ENCODE measurements around the gene SMAD4. TPM values are rescaled to one million over a fixed set of nuclear protein-coding genes. Genes with fewer than 3 reads are reported as not detected.
"Not testable (repeated sequence)": the region's sequence is repeated elsewhere in the genome, so short reads cannot be mapped to it uniquely, and the experiment has no call there.

SMAD4 gene
- total and polyA plus RNA-seq, 2 experiments from 2014 or later: 64.4 to 116 TPM

DNA sequence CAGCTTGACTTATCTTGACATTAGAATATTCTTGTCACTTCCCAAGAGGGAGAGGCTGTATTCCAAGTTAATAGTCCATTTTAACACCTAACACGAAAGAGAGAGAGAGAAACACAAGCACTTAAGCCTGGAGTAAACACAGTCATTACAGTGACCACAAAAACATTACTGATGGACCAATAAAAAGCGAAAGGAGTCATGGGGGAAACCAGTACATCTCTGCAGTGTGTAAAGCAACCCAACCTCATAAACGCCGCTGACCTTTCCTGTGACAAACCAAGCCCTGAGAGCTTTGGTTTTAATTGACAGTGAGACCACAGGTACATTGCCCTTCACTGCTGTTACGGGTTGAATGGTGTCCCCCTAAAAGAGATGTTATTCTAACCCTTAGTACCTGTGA, 78.3 kb downstream of the SMAD4 start:
- H2AFZ ChIP-seq: no peak overlapping the region
- 69% methylated on average over 5 of the region's 5 CpGs for WGBS (ENCODE audit: low lambda C conversion rate, missing lambda C conversion rate)

DNA sequence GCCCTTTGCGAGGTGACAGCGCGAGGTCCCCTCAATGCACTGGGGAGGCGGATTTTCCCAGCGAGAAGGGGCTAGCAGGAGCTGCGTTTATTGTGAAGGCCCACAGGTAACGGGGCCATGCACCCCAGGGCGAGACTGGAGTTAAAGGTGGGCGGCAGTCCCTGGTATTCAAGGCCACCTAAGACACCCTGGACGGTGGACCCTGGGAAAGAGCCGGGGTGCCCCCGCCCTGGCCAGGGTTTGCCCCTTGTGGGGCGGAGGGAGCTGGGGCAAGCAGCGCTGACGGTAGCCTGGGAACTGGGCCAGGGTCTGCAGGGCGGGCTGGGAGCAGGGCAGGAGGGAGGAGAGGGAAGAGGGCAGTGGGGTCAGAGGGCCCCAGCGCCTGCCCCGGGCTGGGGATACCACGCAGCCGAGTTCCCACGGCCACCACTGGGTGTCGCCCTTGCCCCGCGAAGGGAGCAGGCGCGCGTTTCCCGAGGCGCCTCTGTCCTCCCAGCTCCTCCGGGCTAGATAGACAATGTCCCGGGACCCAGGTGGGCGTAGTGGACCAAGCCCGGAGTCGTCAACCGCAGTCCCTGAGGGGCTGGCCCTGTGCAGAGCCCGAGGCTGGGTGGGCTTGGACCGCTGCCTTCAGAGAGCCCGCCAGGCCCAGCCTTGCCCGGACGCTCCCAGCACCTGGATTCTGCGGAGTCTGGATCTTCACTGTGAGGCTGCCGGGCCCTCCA, 80.2 kb downstream of the SMAD4 start:
- peak overlapping the region; percentile 60 for H2AFZ ChIP-seq
- H3K27me3 ChIP-seq: no peaks in the 10 kb centered on the region
- 45% methylated on average over 37 of the region's 42 CpGs for WGBS (ENCODE audit: low lambda C conversion rate, missing lambda C conversion rate)
- no peaks in the 10 kb centered on the region for H4K20me1 ChIP-seq (ENCODE audit: insufficient read depth, poor library complexity, severe bottlenecking)
- no peaks in the 10 kb centered on the region for H3K4me1 ChIP-seq (ENCODE audit: insufficient read depth)
- H3K9me2 ChIP-seq (replicated peaks; ENCODE audit: insufficient read depth): no peaks in the 10 kb centered on the region
- TF ChIP-seq CTCF (IDR thresholded peaks at IDR 0.05; ENCODE audit: poor library complexity): peak; percentile 93
- TF ChIP-seq EZH2phosphoT487 (IDR thresholded peaks at IDR 0.05; ENCODE audit: low read depth, severe bottlenecking, unreplicated experiment): no peak
- H3K36me3 ChIP-seq (replicated peaks; ENCODE audit: insufficient read depth, low read depth): no peaks in the 10 kb centered on the region
- H3K27ac ChIP-seq: no peak overlapping the region
- peak; percentile 78 for DNase-seq (ENCODE audit: low spot score)
- no peaks in the 10 kb centered on the region for H3K79me2 ChIP-seq
- no peak overlapping the region for H3K4me3 ChIP-seq
- H3K9me3 ChIP-seq (ENCODE audit: low read depth): no peaks in the 10 kb centered on the region
- peak overlapping the region; percentile 77 for H3K4me2 ChIP-seq

More for the DNA sequence above, 78.3 kb downstream of the SMAD4 start:
- Histone ChIP-seq H4K20me1 (ENCODE audit: insufficient read depth, poor library complexity, severe bottlenecking) (no peaks in the 10 kb centered on the region), H3K36me3 (replicated peaks; ENCODE audit: insufficient read depth, low read depth) (no peaks in the 10 kb centered on the region), H3K79me2 (no peaks in the 10 kb centered on the region), H3K4me2 (no peak overlapping the region), H3K4me3 (no peak overlapping the region), H3K27me3 (no peaks in the 10 kb centered on the region), H3K4me1 (ENCODE audit: insufficient read depth) (no peaks in the 10 kb centered on the region), H3K9me3 (ENCODE audit: low read depth) (no peaks in the 10 kb centered on the region), H3K9me2 (replicated peaks; ENCODE audit: insufficient read depth) (no peaks in the 10 kb centered on the region), H3K27ac (no peak overlapping the region)
- DNase-seq (ENCODE audit: low spot score): no peak
- no peak for TF ChIP-seq EZH2phosphoT487 (IDR thresholded peaks at IDR 0.05; ENCODE audit: low read depth, severe bottlenecking, unreplicated experiment)
- TF ChIP-seq EZH2 (IDR thresholded peaks at IDR 0.05; ENCODE audit: borderline replicate concordance): no peak
- TF ChIP-seq CTCF (IDR thresholded peaks at IDR 0.05; ENCODE audit: poor library complexity): no peak

DNA sequence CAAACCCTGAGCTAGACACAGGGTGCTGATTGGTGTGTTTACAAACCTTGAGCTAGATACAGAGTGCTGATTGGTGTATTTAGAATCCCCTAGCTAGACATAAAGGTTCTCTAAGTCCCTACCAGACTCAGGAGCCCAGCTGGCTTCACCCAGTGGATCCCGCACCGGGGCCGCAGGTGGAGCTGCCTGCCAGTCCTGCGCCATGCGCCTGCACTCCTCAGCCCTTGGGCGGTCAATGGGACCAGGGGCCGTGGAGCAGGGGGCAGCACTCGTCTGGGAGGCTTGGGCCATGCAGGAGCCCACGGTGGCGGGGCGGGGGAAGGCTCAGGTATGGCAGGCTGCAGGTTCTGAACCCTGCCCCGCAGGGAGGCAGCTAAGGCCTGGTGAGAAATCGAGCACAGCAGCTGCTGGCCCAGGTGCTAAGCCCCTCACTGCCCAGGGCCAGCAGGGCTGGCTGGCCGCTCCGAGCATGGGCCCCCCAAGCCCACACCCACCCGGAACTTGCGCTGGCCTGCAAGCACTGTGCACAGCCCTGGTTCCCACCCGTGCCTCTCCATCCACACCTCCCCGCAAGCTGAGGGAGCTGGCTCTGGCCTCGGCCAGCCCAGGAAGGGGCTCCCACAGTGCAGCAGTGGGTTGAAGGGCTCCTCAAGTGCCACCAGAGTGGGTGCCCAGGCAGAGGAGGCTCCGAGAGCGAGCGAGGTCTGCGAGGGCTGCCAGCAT, 81.8 kb downstream of the SMAD4 start:
- H2AFZ ChIP-seq; H3K4me1 ChIP-seq (ENCODE audit: insufficient read depth); H3K79me2 ChIP-seq; H3K27me3 ChIP-seq; H3K9me2 ChIP-seq (replicated peaks; ENCODE audit: insufficient read depth); H3K4me2 ChIP-seq; H3K27ac ChIP-seq; H3K36me3 ChIP-seq (replicated peaks; ENCODE audit: insufficient read depth, low read depth); DNase-seq (ENCODE audit: low spot score); H4K20me1 ChIP-seq (ENCODE audit: insufficient read depth, poor library complexity, severe bottlenecking); H3K9me3 ChIP-seq (ENCODE audit: low read depth); H3K4me3 ChIP-seq: not testable (repeated sequence)
- 98% methylated on average over 19 of the region's 24 CpGs for WGBS (ENCODE audit: low lambda C conversion rate, missing lambda C conversion rate)

DNA sequence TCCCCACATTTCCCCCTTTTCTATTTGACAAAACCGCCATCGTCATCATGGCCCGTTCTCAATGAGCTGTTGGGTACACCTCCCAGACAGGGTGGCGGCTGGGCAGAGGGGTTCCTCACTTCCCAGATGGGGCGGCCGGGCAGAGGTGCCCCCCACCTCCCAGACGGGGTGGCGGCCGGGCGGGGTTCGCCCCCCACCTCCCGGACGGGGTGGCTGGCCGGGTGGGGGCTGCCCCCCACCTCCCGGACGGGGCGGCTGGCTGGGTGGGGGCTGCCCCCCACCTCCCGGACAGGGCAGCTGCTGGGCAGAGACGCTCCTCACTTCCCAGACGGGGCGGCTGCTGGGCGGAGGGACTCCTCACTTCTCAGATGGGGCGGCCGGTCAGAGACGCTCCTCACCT, 87.0 kb downstream of the SMAD4 start:
- H2AFZ ChIP-seq; H3K4me3 ChIP-seq; H3K36me3 ChIP-seq (replicated peaks; ENCODE audit: insufficient read depth, low read depth); H3K27ac ChIP-seq; H3K9me3 ChIP-seq (ENCODE audit: low read depth); H3K4me1 ChIP-seq (ENCODE audit: insufficient read depth); H3K79me2 ChIP-seq; H4K20me1 ChIP-seq (ENCODE audit: insufficient read depth, poor library complexity, severe bottlenecking); H3K9me2 ChIP-seq (replicated peaks; ENCODE audit: insufficient read depth); H3K27me3 ChIP-seq; DNase-seq (ENCODE audit: low spot score); H3K4me2 ChIP-seq: not testable (repeated sequence)
- WGBS (ENCODE audit: low lambda C conversion rate, missing lambda C conversion rate): 100% methylated on average over 2 of the region's 25 CpGs

DNA sequence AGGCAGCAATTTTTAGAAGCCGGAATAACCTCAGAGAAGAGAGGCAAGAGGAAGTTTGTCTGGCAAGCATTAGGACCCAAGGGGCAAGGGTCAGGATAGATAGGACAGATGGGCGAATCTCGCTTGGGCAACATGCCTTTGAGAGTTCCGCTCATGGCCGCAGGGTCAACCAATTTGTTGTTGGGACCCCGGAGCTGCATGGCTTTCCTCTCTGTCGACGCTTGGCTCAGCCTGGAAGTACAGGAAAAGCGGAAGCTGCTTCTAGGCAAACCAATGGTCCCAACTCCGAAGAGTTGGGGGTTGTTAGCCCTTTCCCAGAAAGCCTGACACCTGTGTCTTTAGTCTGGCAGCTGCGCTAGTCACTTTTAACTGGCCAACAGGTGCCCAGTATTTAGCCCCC, 89.5 kb downstream of the SMAD4 start:
- not testable (repeated sequence) for H3K4me1 ChIP-seq (ENCODE audit: insufficient read depth); H3K9me2 ChIP-seq (replicated peaks; ENCODE audit: insufficient read depth); H3K9me3 ChIP-seq (ENCODE audit: low read depth); H4K20me1 ChIP-seq (ENCODE audit: insufficient read depth, poor library complexity, severe bottlenecking); H3K27ac ChIP-seq; DNase-seq (ENCODE audit: low spot score); H2AFZ ChIP-seq; H3K79me2 ChIP-seq; H3K4me2 ChIP-seq; H3K36me3 ChIP-seq (replicated peaks; ENCODE audit: insufficient read depth, low read depth); H3K27me3 ChIP-seq; H3K4me3 ChIP-seq
- 95% methylated on average over 11 of the region's 11 CpGs for WGBS (ENCODE audit: low lambda C conversion rate, missing lambda C conversion rate)

DNA sequence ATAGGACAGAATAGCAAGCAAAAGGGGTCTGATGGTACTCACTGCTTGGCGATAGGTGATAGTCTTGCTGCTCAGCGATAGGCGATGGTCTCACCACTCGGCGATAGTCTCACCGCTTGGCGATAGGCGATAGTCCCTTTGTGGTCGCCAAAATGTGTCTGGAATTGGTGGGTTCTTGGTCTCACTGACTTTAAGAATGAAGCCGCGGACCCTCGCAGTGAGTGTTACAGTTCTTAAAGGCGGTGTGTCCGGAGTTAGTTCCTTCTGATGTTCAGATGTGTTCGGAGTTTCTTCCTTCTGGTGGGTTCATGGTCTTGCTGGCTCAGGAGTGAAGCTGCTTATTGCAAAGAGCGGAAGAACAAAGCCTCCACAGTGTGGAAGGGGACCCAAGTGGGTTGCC, 90.0 kb downstream of the SMAD4 start:
- not testable (repeated sequence) for H3K9me2 ChIP-seq (replicated peaks; ENCODE audit: insufficient read depth); H3K4me1 ChIP-seq (ENCODE audit: insufficient read depth); H3K9me3 ChIP-seq (ENCODE audit: low read depth); H2AFZ ChIP-seq; H3K27me3 ChIP-seq; H3K4me3 ChIP-seq; H3K27ac ChIP-seq; DNase-seq (ENCODE audit: low spot score); H4K20me1 ChIP-seq (ENCODE audit: insufficient read depth, poor library complexity, severe bottlenecking); H3K36me3 ChIP-seq (replicated peaks; ENCODE audit: insufficient read depth, low read depth); H3K4me2 ChIP-seq; H3K79me2 ChIP-seq
- over 99% methylated on average over 16 of the region's 16 CpGs for WGBS (ENCODE audit: low lambda C conversion rate, missing lambda C conversion rate)

Measured in hepatocyte (in vitro differentiated cells).